ENCODE data around the gene STAMBP.

STAMBP gene

DNA sequence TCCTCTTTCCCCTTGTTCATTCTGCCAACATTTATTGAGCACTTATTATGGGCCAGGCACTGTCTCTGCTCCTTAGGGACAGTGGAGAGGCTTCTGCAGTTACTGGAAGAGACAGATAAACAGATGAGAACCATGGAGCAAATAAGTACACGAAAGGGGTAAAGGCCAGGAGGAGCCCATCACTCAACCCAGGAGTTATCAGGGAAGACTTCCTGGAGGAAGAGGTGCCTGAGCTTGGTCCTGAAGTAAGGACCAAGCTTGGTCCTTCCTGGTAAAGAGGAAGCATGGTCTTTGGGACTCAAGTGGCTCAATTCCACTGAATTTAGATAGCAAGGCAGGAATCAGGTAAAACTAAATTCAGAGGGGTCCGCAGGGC is 65.7 kb downstream of the STAMBP start:
- no peak for DNase-seq (ENCODE audit: low read depth)
- TF ChIP-seq, protein P1, sequence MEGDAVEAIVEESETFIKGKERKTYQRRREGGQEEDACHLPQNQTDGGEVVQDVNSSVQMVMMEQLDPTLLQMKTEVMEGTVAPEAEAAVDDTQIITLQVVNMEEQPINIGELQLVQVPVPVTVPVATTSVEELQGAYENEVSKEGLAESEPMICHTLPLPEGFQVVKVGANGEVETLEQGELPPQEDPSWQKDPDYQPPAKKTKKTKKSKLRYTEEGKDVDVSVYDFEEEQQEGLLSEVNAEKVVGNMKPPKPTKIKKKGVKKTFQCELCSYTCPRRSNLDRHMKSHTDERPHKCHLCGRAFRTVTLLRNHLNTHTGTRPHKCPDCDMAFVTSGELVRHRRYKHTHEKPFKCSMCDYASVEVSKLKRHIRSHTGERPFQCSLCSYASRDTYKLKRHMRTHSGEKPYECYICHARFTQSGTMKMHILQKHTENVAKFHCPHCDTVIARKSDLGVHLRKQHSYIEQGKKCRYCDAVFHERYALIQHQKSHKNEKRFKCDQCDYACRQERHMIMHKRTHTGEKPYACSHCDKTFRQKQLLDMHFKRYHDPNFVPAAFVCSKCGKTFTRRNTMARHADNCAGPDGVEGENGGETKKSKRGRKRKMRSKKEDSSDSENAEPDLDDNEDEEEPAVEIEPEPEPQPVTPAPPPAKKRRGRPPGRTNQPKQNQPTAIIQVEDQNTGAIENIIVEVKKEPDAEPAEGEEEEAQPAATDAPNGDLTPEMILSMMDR (IDR thresholded peaks at IDR 0.05; ENCODE audit: low read depth, low read length, missing control alignments), result no peak
- no peak overlapping the region for H3K4me3 ChIP-seq (ENCODE audit: low read depth, low read length)

DNA sequence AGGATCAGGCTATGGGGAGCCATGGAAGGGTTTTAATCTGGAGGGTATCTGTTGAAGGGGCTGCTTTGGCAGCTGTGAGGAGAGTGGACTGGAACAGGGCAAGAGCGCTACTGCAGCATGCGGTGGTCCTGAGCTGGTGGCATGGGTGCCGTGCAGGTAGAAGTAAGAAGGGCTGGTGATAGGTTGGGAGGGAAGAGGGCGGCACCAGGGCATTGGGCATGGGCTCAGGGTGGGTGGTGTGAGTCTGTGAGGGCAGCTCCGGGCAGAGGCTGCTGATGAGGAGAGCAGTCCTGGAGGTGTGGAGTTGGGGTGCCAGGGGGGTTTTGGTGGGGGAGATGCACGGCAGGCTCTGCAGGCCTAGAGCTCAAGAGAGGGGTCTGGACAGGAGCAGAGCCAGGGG is 66.1 kb downstream of the STAMBP start:
- no peak overlapping the region for H3K4me3 ChIP-seq (ENCODE audit: low read depth, low read length)
- DNase-seq (ENCODE audit: low read depth), result no peak
- TF ChIP-seq, protein P1 (IDR thresholded peaks at IDR 0.05; ENCODE audit: low read depth, low read length, missing control alignments), result no peak

DNA sequence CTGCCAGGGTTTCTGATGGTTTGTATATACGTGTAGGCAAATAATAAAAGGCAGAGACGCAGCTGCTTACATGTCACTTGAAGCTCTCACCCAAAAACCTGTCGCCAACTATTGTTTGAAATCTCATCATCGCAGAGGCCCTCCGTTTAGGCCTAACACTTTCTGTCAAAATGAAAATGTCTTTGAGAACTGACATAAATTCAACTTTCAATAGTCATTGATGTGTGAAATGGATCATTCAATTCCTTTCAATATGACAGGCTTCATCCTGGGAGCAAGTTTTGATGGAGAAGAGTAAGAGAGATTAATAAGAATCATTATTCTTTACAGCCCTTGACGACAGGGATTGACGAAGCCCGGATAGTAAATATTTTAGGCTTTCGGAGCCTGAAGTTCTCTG is 66.7 kb downstream of the STAMBP start:
- TF ChIP-seq, protein P1 (IDR thresholded peaks at IDR 0.05; ENCODE audit: low read depth, low read length, missing control alignments), result no peak

DNA sequence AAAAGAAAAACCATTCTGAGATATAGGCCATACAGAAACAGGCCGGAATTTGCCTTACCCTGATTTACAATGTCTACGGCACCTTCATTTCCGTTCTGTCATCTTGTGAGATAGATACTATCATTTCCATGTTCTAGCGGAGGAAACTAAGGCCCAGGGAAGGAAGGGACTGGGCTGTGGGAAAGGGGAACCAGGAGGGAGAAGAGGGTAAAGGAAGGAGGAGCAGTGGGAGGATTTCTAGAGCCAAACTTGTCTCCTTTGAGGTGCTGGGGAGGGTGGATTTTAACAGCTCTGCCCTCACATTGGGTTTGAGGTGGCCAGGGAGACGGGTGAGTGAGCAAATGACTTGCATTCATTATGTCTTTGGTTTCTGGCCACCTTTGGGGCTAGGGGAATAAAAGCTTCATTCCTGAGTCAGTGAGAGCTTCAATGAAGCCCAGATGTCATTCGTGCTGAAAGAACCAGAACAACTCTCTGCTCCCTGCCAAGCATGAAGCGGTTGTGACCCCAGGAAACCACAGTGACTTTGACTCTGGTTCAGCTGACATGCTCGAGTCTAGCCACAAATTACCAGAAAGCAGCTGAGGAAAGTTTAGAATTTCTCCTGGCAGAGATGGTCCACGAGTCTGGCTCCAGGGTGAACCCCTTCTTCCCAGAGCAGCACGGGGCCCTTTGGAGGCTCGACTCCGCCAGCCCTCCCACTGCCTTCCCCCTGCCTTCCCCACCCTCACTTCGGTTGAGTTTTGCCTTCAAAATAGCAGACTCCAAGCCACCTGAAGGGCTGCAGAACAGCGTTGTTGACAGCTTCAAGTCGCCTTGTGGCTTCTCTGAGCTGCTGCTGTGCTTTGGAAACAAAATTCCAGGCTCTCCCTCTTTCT is 67.8 kb downstream of the STAMBP start:
- TF ChIP-seq, protein P1 (IDR thresholded peaks at IDR 0.05; ENCODE audit: low read depth, low read length, missing control alignments), result no peak
- DNase-seq (ENCODE audit: low read depth), result no peak

More for the DNA sequence above, 66.7 kb downstream of the STAMBP start:
- no peak overlapping the region for H3K4me3 ChIP-seq (ENCODE audit: low read depth, low read length)
- DNase-seq (ENCODE audit: low read depth), result no peak

DNA sequence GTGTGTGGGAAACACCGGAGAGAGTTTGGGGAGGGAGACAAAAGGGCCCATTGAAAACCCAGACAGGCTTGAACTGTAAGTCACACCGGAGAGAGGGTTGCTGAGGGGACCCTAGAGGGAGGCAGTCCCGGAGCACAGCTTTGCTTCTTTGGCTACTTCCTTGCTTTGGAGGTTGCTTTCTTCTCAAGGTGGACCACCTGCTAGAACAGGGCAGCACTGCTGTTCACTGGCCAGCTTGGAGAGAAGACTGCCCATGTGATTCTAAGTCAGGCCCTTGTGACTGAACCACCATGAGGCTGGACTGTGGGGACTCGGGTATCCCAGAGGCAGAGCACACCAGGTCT is 68.5 kb downstream of the STAMBP start:
- no peak overlapping the region for H3K4me3 ChIP-seq (ENCODE audit: low read depth, low read length)
- DNase-seq (ENCODE audit: low read depth), result no peak

More for the DNA sequence above, 67.8 kb downstream of the STAMBP start:
- H3K4me3 ChIP-seq (ENCODE audit: low read depth, low read length), result no peak overlapping the region

DNA sequence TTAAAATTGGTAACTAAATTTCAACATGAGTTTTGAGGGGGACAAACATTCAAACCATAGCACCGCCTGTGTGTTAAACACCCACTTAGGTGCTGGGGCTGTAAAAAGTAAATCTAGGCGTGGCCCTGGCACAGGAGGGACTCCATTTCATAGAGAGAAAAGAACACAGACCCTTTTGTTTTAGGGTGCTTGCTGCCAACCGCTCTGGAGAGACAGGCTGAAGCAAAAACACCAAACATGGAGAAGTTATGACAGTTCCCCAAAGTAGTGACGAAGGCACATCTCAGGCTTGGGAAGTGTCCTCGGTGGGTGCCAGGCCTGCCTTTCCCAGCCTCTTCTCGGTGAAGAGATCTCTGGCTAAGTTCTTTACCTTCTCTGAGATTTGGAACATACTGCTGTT is 69.2 kb downstream of the STAMBP start:
- TF ChIP-seq, protein P1 (IDR thresholded peaks at IDR 0.05; ENCODE audit: low read depth, low read length, missing control alignments), result no peak
- H3K4me3 ChIP-seq (ENCODE audit: low read depth, low read length), result no peak overlapping the region
- DNase-seq (ENCODE audit: low read depth), result no peak

More for the DNA sequence above, 68.5 kb downstream of the STAMBP start:
- TF ChIP-seq, protein P1 (IDR thresholded peaks at IDR 0.05; ENCODE audit: low read depth, low read length, missing control alignments), result no peak
